Activated CD8-positive, alpha-beta memory T cell treated with anti-CD3 and anti-CD28 coated beads, Interleukin-2, amount 10 ng/mL, durations not matched to agents 7 days and 5 days (primary cell): ENCODE measurements around the gene SPATA24. TPM values are rescaled to one million over a fixed set of nuclear protein-coding genes. Genes with fewer than 3 reads are reported as not detected.

Experiments used
- ATAC-seq: fragments of 150-1000 bp; cut with Tn5 transposase; one replicate; pipeline ENCODE4 v1.10.0; 2021; ENCODE audit warnings: moderate library complexity
- CTCF ChIA-PET: fragments of 350-600 bp; sonication (Branson Sonifier 250); formaldehyde crosslinking; loops from one replicate; lab custom pipeline; 2021; ENCODE audit warnings: antibody characterized with exemption; lab: Charles Lee
- DNase-seq: peaks from one replicate; pipeline ENCODE4 v3.0.0-alpha.2; 2020
- H3K27ac Mint-ChIP-seq: one replicate; pipeline ENCODE4 v1.8.0; 2021; ENCODE audit warnings: mild to moderate bottlenecking, mixed read lengths
- H3K27me3 Mint-ChIP-seq: one replicate; pipeline ENCODE4 v1.8.0; 2021; ENCODE audit warnings: mixed read lengths
- H3K36me3 Mint-ChIP-seq: one replicate; pipeline ENCODE4 v1.8.0; 2021; ENCODE audit warnings: mild to moderate bottlenecking, mixed read lengths
- H3K4me1 Mint-ChIP-seq: one replicate; pipeline ENCODE4 v1.8.0; 2021; ENCODE audit warnings: mixed read lengths
- H3K4me3 Mint-ChIP-seq: one replicate; pipeline ENCODE4 v1.8.0; 2021; ENCODE audit warnings: mild to moderate bottlenecking, moderate library complexity, mixed read lengths
- H3K9me3 Mint-ChIP-seq: one replicate; pipeline ENCODE4 v1.8.0; 2022; ENCODE audit warnings: low read depth, mixed read lengths
- total RNA-seq, 2 experiments: library from RNA; stranded (reverse); gene quantifications; one replicate each; pipeline ENCODE4 v1.2.3, GENCODE V29; 2021

The SPATA24 gene
- total RNA-seq, 2 experiments from 2014 or later, result 5.8 to 6.2 TPM

GRCh38 chr5:139399501-139400121 is 4.3 kb downstream of the SPATA24 start:
- Mint-ChIP-seq H3K36me3 (peaks cover 19% of the 10 kb centered on the region), H3K4me3 (no peak overlapping the region), H3K27ac (peak overlapping the region; percentile 74), H3K4me1 (peaks cover 61% of the 10 kb centered on the region), H3K9me3 (no peaks in the 10 kb centered on the region), H3K27me3 (no peaks in the 10 kb centered on the region)
- DNase-seq (no peak), ATAC-seq (no peak)
- CTCF ChIA-PET, result interaction anchor here (1.3 to 1.6 kb wide), 3 partner anchors 12 to 113 kb away, joined by 3 to 4 read pairs (median 3); no protein-coding TSS in a partner anchor

GRCh38 chr5:139397921-139398320 is 6.0 kb downstream of the SPATA24 start:
- no peak for ATAC-seq
- Mint-ChIP-seq H3K4me3 (no peak overlapping the region), H3K27me3 (no peaks in the 10 kb centered on the region), H3K4me1 (peaks cover 48% of the 10 kb centered on the region), H3K9me3 (no peaks in the 10 kb centered on the region), H3K27ac (no peak overlapping the region), H3K36me3 (peaks cover 19% of the 10 kb centered on the region)
- CTCF ChIA-PET, result interaction anchor here (1.5 kb wide), 1 partner anchor 23 kb away, joined by 3 read pairs; no protein-coding TSS in a partner anchor
- no peak for DNase-seq

GRCh38 chr5:139396691-139397090 is 7.2 kb downstream of the SPATA24 start:
- ATAC-seq (no peak), DNase-seq (no peak)
- Mint-ChIP-seq H3K9me3 (no peaks in the 10 kb centered on the region), H3K36me3 (peaks cover 21% of the 10 kb centered on the region), H3K4me1 (peaks cover 44% of the 10 kb centered on the region), H3K27ac (no peak overlapping the region), H3K4me3 (no peak overlapping the region), H3K27me3 (no peaks in the 10 kb centered on the region)
- CTCF ChIA-PET, result interaction anchor here (1.5 kb wide), 2 partner anchors 23 to 27 kb away, joined by 5 read pairs; no protein-coding TSS in a partner anchor

- Mint-ChIP-seq H3K9me3 (no peaks in the 10 kb centered on the region), H3K27ac (peak overlapping the region; percentile 2), H3K36me3 (peaks cover 21% of the 10 kb centered on the region), H3K4me3 (peak overlapping the region; percentile 30), H3K4me1 (peaks cover 50% of the 10 kb centered on the region), H3K27me3 (no peaks in the 10 kb centered on the region)
- CTCF ChIA-PET, result interaction anchor here (0.6 to 2.5 kb wide), 6 partner anchors 7 to 817 kb away, joined by 3 to 13 read pairs (median 5); partner anchors contain the start of genes PAIP2 and SPATA24
- ATAC-seq (no peak), DNase-seq (no peak)
Measured at GRCh38 chr5:139395844-139396640, 7.8 kb downstream of the SPATA24 start.

- CTCF ChIA-PET, result interaction anchor here (0.9 to 2.5 kb wide), 7 partner anchors 8 to 119 kb away, joined by 3 to 13 read pairs (median 5); partner anchors contain the start of genes PAIP2 and SPATA24
- H3K4me3 Mint-ChIP-seq, result peak within 1 kb of the TSS; percentile 96
- ATAC-seq, result no peak
- peaks cover 22% of the 10 kb centered on the region for H3K36me3 Mint-ChIP-seq
- H3K4me1 Mint-ChIP-seq, result peaks cover 60% of the 10 kb centered on the region
- no peak for DNase-seq
- no peaks in the 10 kb centered on the region for H3K27me3 Mint-ChIP-seq
- H3K27ac Mint-ChIP-seq, result peak within 1 kb of the TSS; percentile 92
- no peaks in the 10 kb centered on the region for H3K9me3 Mint-ChIP-seq
Measured at GRCh38 chr5:139394654-139395566, 9.0 kb downstream of the SPATA24 start, which contains the start of gene PROB1. Gene PROB1 (minus strand): TSS chr5:139395104. CDS start chr5:139395081, 23 bp downstream.

GRCh38 chr5:139394123-139394653 is 9.7 kb downstream of the SPATA24 start:
- CTCF ChIA-PET, result interaction anchor here (0.9 to 2.5 kb wide), 4 partner anchors 9 to 120 kb away, joined by 3 to 13 read pairs (median 6); partner anchors contain the start of gene SPATA24
- peak overlapping the region; percentile 92 for H3K27ac Mint-ChIP-seq
- DNase-seq (peak; percentile 82), ATAC-seq (peak; percentile 12)
- no peaks in the 10 kb centered on the region for H3K27me3 Mint-ChIP-seq
- H3K4me3 Mint-ChIP-seq, result peak overlapping the region; percentile 96
- peaks cover 25% of the 10 kb centered on the region for H3K36me3 Mint-ChIP-seq
- peaks cover 60% of the 10 kb centered on the region for H3K4me1 Mint-ChIP-seq
- no peaks in the 10 kb centered on the region for H3K9me3 Mint-ChIP-seq

- Mint-ChIP-seq H3K9me3 (no peaks in the 10 kb centered on the region), H3K4me1 (peaks cover 60% of the 10 kb centered on the region), H3K36me3 (peaks cover 26% of the 10 kb centered on the region), H3K27ac (peak overlapping the region; percentile 92), H3K4me3 (peak overlapping the region; percentile 96), H3K27me3 (no peaks in the 10 kb centered on the region)
- DNase-seq (no peak), ATAC-seq (no peak)
- CTCF ChIA-PET, result interaction anchor here (0.7 to 4.4 kb wide), 9 partner anchors 9 to 196 kb away, joined by 3 to 32 read pairs (median 5); partner anchors contain the start of genes MATR3, PAIP2, SIL1 and SPATA24
Measured at GRCh38 chr5:139393497-139394122, 10.3 kb downstream of the SPATA24 start.

- ATAC-seq (peak; percentile 74), DNase-seq (peak; percentile 95)
- no peaks in the 10 kb centered on the region for H3K27me3 Mint-ChIP-seq
- H3K36me3 Mint-ChIP-seq, result peaks cover 26% of the 10 kb centered on the region
- H3K27ac Mint-ChIP-seq, result peak overlapping the region; percentile 92
- CTCF ChIA-PET, result interaction anchor here (0.5 to 4.4 kb wide), 12 partner anchors 10 to 195 kb away, joined by 3 to 32 read pairs (median 4); partner anchors contain the start of genes MATR3, PAIP2, SIL1 and SPATA24
- no peaks in the 10 kb centered on the region for H3K9me3 Mint-ChIP-seq
- peaks cover 63% of the 10 kb centered on the region for H3K4me1 Mint-ChIP-seq
- peak overlapping the region; percentile 96 for H3K4me3 Mint-ChIP-seq
Measured at GRCh38 chr5:139392678-139393496, 11.0 kb downstream of the SPATA24 start.

GRCh38 chr5:139392324-139392677 is 11.6 kb downstream of the SPATA24 start:
- ATAC-seq (peak; percentile 41), DNase-seq (no peak)
- CTCF ChIA-PET, result interaction anchor here (0.7 to 4.4 kb wide), 14 partner anchors 11 to 223 kb away, joined by 3 to 32 read pairs (median 4); partner anchors contain the start of genes PAIP2 and SPATA24
- Mint-ChIP-seq H3K36me3 (peaks cover 24% of the 10 kb centered on the region), H3K4me1 (peaks cover 65% of the 10 kb centered on the region), H3K9me3 (no peaks in the 10 kb centered on the region), H3K27me3 (no peaks in the 10 kb centered on the region), H3K4me3 (peak overlapping the region; percentile 96), H3K27ac (peak overlapping the region; percentile 100)

GRCh38 chr5:139391570-139392323 is 12.1 kb downstream of the SPATA24 start:
- DNase-seq (peak; percentile 79), ATAC-seq (peak; percentile 10)
- Mint-ChIP-seq H3K27ac (peak overlapping the region; percentile 100), H3K27me3 (no peaks in the 10 kb centered on the region), H3K4me1 (peaks cover 64% of the 10 kb centered on the region), H3K36me3 (peaks cover 20% of the 10 kb centered on the region), H3K9me3 (no peaks in the 10 kb centered on the region), H3K4me3 (peak overlapping the region; percentile 96)
- CTCF ChIA-PET, result interaction anchor here (0.7 to 4.4 kb wide), 22 partner anchors 11 to 927 kb away, joined by 3 to 32 read pairs (median 3); partner anchors contain the start of genes EGR1, PAIP2 and SPATA24
